Fibroblast of lung (primary cell): ENCODE results near the gene USP32.

Experiments
- EZH2 ChIP-seq: IDR thresholded peaks from 2 replicates; pipeline ENCODE4 v1.5.1; 2012; ENCODE audit warnings: low read length, control low read depth, mild to moderate bottlenecking; ENCODE audit errors: missing control alignments
- TF ChIP-seq, protein P1 (sequence below), 2 donors: IDR thresholded peaks in 1 of 2; conservative IDR thresholded peaks in 1 of 2; 1 replicate in 1 of 2; 2 replicates in 1 of 2; pipeline ENCODE4 v1.5.1; 2011 to 2012; ENCODE audit warnings: low read length in 2 of 2, control low read depth in 1 of 2, inconsistent platforms in 1 of 2, low read depth in 1 of 2, mild to moderate bottlenecking in 1 of 2

DNA sequence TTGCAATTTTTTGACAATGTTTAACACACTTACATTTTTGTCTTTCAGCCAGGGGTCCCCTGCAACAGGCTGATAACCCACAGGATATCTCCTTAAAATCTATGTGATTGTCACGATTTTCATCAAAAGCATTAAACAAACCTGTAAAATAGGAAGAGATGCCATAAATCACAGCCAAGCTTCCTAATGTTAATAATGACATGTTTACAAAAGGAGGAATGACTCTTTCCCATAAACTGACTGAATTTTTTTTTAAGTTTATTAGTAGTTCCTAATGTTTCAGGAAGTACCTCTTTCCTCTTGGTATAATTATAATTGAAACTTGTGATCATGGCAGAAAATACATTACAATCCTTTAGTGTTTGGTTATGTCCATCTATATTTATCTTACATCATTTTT lies 122.5 kb downstream of the USP32 start:
- TF ChIP-seq, protein P1, sequence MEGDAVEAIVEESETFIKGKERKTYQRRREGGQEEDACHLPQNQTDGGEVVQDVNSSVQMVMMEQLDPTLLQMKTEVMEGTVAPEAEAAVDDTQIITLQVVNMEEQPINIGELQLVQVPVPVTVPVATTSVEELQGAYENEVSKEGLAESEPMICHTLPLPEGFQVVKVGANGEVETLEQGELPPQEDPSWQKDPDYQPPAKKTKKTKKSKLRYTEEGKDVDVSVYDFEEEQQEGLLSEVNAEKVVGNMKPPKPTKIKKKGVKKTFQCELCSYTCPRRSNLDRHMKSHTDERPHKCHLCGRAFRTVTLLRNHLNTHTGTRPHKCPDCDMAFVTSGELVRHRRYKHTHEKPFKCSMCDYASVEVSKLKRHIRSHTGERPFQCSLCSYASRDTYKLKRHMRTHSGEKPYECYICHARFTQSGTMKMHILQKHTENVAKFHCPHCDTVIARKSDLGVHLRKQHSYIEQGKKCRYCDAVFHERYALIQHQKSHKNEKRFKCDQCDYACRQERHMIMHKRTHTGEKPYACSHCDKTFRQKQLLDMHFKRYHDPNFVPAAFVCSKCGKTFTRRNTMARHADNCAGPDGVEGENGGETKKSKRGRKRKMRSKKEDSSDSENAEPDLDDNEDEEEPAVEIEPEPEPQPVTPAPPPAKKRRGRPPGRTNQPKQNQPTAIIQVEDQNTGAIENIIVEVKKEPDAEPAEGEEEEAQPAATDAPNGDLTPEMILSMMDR (conservative IDR thresholded peaks at IDR 0.05 in 1 of 2, IDR thresholded peaks at IDR 0.05 in 1 of 2; ENCODE audit: low read depth in 1 of 2, low read length in 2 of 2): no peak
- no peak for TF ChIP-seq EZH2
